HG03521 (cell line): ENCODE data around the gene ARIH1.
"Not testable (repeated sequence)": the region's sequence is repeated elsewhere in the genome, so short reads cannot be mapped to it uniquely, and the experiment has no call there.

Source experiments
- ATAC-seq: cut with Tn5 transposase; IDR thresholded peaks from one replicate; pipeline ENCODE4 v1.9.1; 2021; ENCODE audit warnings: mild to moderate bottlenecking, moderate library complexity; ENCODE audit not compliant: unreplicated experiment

Gene ARIH1

GRCh38 chr15:72599855-72600464 lies 125.8 kb downstream of the ARIH1 start:
- no peak for ATAC-seq

GRCh38 chr15:72604794-72605193 lies 130.7 kb downstream of the ARIH1 start:
- no peak for ATAC-seq

- ATAC-seq: not testable (repeated sequence)
Observed at GRCh38 chr15:72608084-72608483, 134.0 kb downstream of the ARIH1 start.

- no peak for ATAC-seq
Observed at GRCh38 chr15:72609862-72610261, 135.7 kb downstream of the ARIH1 start.

- ATAC-seq: not testable (repeated sequence)
Observed at GRCh38 chr15:72612324-72612723, 138.2 kb downstream of the ARIH1 start.

- no peak for ATAC-seq
Observed at GRCh38 chr15:72614810-72615532, 140.8 kb downstream of the ARIH1 start.

- ATAC-seq: not testable (repeated sequence)
Observed at GRCh38 chr15:72615533-72616233, 141.6 kb downstream of the ARIH1 start.

- ATAC-seq: no peak
Observed at GRCh38 chr15:72616491-72617210, 142.5 kb downstream of the ARIH1 start.

GRCh38 chr15:72623854-72624253 lies 149.7 kb downstream of the ARIH1 start:
- not testable (repeated sequence) for ATAC-seq

- not testable (repeated sequence) for ATAC-seq
Observed at GRCh38 chr15:72626153-72626552, 152.0 kb downstream of the ARIH1 start.

- not testable (repeated sequence) for ATAC-seq
Observed at GRCh38 chr15:72628249-72629067, 154.3 kb downstream of the ARIH1 start.

GRCh38 chr15:72629068-72629570 lies 155.0 kb downstream of the ARIH1 start:
- ATAC-seq: not testable (repeated sequence)

GRCh38 chr15:72636519-72637282 lies 162.6 kb downstream of the ARIH1 start:
- not testable (repeated sequence) for ATAC-seq

- ATAC-seq: not testable (repeated sequence)
Observed at GRCh38 chr15:72639759-72640483, 165.8 kb downstream of the ARIH1 start.

GRCh38 chr15:72642271-72642670 lies 168.1 kb downstream of the ARIH1 start:
- not testable (repeated sequence) for ATAC-seq

- ATAC-seq: not testable (repeated sequence)
Observed at GRCh38 chr15:72648631-72649253, 174.6 kb downstream of the ARIH1 start.
